NK-92 (cell line): ENCODE results near the gene PLP1.
"Not testable (repeated sequence)": the region's sequence is repeated elsewhere in the genome, so short reads cannot be mapped to it uniquely, and the experiment has no call there.

ENCODE experiments used
- DNase-seq: peaks from one replicate; lab custom pipeline; 2025; ENCODE audit not compliant: unreplicated experiment; lab: John Stamatoyannopoulos, UW

Gene PLP1

DNA sequence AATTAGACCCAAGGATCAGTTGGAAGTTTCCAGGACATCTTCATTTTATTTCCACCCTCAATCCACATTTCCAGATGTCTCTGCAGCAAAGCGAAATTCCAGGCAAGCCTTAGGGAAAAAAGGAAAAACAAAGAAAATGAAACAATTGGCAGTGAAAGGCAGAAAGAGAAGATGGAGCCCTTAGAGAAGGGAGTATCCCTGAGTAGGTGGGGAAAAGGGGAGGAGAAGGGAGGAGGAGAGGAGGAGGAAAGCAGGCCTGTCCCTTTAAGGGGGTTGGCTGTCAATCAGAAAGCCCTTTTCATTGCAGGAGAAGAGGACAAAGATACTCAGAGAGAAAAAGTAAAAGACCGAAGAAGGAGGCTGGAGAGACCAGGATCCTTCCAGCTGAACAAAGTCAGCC, at the start of gene PLP1:
Gene PLP1 (plus strand): TSS at position 295 of the 400 bp plus-strand sequence. CDS start 156 bp downstream, outside the sequence.
- no peak for DNase-seq

GRCh38 chrX:103727115-103727514, 49.5 kb upstream of the PLP1 start:
- no peak for DNase-seq

- no peak for DNase-seq
Measured at GRCh38 chrX:103729015-103729414, 47.6 kb upstream of the PLP1 start.

- no peak for DNase-seq
Measured at GRCh38 chrX:103730147-103730795, 46.4 kb upstream of the PLP1 start.

DNA sequence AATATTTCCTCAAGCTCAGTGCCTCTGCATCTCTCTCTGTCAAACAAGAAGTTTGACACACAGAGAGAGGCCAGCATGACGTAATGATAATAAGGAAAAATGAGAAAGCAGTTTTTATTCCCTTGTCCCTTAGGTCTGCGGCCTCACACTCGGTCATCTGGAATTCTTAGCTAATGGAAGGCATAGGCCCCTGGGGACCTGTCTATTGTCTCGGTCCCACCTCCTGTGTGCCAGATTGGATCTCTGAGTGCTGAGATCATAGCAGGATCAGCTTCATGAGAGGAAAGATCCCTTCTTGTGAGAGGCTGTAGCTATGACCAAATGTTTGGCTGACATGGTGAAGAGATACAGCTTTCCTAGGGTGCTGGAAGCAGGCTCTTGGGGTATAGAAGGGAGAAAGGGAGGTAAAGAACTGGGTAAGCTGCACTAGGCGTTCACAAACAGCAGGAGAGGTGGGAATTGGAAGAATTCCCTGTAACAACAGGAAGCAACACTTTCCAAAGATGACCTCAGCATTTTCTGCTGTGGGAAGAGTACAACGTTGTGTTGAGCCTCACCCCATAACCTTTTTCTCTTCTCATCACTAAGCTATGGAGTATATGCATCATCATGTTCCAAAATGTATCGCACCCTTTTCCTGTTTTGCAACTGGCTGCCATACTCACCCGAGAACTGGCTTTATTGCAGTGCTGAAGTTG, 45.7 kb upstream of the PLP1 start:
- DNase-seq, result no peak

- no peak for DNase-seq
Measured at GRCh38 chrX:103733017-103733416, 43.6 kb upstream of the PLP1 start.

DNA sequence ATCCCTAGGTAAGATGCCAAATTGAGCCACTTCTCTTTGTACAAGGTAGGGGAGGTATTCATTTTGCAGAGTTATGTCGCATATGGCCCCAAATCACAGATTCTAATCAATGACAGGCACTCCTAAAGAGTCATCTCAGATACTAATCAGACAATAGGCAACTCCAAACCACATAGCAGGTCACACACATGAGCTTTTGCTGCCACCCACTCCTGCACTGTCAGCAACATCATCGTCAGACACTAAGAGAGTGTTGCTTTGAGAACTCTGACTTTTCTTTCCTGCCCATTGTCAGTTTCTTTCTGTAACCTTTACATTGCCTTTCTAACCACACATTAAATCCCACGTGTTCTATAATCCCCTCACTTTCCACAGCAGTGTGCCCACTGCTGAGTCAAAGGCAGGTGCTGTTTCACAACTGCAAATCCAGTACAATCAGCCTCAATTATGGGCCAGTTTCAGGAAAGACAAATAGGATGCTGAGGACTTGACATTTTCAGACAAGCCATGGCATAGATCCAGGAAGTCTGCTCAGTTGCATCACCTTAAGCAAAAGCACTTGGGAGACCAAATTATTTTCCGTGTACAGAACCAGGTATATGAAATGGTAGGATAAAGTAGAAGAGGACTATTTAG, 42.4 kb upstream of the PLP1 start:
- DNase-seq, result no peak

GRCh38 chrX:103737696-103738095, 38.9 kb upstream of the PLP1 start:
- no peak for DNase-seq

GRCh38 chrX:103739421-103739820, 37.2 kb upstream of the PLP1 start:
- no peak for DNase-seq

DNA sequence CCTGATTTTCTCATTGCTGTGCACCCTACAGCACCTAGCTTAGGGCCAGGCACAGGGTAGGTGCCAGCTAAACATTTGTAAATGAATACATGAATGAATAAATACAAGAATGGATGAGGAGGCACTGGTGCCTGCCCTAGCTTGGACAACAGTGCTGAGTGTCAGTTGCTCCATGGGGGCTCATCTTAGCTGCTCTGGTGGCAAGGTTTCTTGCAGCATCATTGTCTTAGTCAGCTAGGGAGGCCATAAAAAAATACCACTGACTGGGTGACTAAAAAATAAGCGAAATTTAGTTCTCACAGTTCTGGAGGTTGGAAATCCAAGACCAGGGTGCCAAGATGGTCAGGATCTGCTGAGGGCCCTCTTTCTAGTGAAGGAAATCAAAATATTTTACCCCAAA, 34.8 kb upstream of the PLP1 start:
- DNase-seq, result no peak

- DNase-seq, result no peak
Measured at GRCh38 chrX:103742339-103742738, 34.3 kb upstream of the PLP1 start.

DNA sequence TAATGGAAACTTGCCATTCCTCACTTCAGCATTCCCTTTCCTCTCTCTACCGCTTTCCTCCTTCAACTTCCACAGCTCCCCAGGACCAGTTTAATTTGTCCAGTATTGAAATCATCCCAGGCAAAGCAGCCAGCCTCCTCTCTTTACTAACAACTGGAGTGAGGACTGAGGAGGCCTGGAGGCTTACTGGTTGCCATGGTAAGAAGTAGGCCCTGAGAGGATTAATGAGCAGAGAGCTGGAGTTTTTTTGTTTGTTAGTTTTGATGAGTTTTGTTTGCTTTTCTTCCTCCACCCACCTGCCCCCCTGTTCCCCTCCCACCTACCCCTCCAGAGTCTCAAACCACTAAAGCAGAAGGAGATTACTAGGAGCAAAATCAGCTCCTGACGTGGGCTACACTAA, 29.5 kb upstream of the PLP1 start:
- DNase-seq, result no peak

- DNase-seq, result no peak
Measured at GRCh38 chrX:103754401-103754800, 22.2 kb upstream of the PLP1 start.

DNA sequence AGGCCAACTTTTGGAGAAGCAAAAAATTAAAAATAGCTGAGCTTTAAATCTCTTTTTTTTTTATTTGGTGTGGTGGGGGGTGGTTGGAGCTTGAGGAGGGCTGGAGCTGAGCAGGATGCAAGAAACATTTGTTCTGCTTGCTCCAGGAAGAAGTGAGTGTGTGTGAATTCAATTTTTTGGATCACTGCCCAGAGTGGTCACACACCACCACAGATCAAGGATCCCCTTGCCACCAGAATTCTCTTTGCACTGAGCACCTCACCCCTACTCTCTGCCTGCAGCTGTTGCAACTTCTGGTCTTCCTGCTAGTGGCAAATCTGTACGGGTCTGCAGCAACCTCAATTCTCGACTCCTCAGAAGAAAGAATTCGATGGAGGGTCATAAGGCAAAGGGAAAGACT, 19.9 kb upstream of the PLP1 start:
- DNase-seq, result no peak

- DNase-seq, result no peak
Measured at GRCh38 chrX:103758555-103758954, 18.1 kb upstream of the PLP1 start.

GRCh38 chrX:103763541-103763940, 13.1 kb upstream of the PLP1 start:
- DNase-seq, result not testable (repeated sequence)

- DNase-seq, result not testable (repeated sequence)
Measured at GRCh38 chrX:103766813-103767555, 9.7 kb upstream of the PLP1 start.

DNA sequence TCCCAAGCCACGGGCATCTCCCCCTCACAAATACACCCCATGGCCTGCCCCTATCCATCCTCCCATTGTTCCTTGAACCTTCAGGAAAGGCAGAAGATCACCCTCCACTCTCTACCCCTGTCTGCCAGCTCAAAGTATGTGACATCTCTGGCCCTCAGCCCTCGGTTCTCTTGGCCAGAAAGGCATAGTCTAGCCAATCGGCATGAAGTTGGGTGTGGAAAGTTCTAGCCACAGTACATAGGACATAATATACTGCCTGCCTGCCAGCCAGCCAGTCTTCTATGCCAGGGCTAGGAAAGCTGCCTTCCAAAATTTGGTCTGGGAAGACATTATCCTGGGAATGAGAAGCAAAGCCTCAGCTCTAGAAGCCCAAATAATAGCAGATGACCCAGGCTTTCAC, 3.2 kb upstream of the PLP1 start:
- no peak for DNase-seq

DNA sequence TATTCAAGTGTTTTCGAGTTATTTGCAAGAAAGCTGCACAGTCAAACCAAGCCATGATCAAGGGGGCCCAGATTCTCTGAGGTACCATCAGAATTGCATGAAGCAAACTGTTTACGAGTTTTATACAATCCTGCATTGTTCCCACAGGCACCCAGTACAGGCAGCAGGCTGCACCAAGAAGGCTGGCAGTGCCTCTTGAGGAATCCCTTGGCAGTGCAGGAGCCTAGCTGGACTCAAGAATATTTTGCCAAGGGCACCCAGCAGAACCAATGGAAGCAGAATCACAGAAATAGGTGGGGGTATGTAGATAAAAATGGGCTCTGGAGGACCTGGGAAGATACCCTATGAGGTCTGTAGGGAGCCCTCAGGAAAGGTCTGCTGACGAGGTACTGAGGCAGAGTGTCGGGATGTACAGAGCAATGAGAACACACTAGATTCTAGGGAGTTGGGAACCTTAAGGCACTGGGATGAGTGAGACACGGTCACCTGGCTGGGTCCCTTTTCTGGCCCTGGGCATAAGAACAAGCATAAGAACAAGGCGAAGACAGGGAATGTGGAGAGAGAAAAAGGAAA, 2.5 kb upstream of the PLP1 start:
- no peak for DNase-seq

GRCh38 chrX:103779141-103779789, 2.6 kb downstream of the PLP1 start:
- no peak for DNase-seq
